ENCODE data around the gene ZNF804B. TPM values are rescaled to one million over a fixed set of nuclear protein-coding genes. Genes with fewer than 3 reads are reported as not detected.

The ZNF804B gene
- total RNA-seq, 1 experiment from 2014 or later: not detected

- Histone ChIP-seq H4K20me1 (ENCODE audit: low read length) (no peaks in the 10 kb centered on the region), H3K9ac (ENCODE audit: low read length) (no peak overlapping the region), H3K4me2 (ENCODE audit: low read length) (no peak overlapping the region), H3K4me3 (ENCODE audit: low read length) (no peak overlapping the region), H3K27me3 (ENCODE audit: low read length) (no peaks in the 10 kb centered on the region), H2AFZ (ENCODE audit: low read length) (no peak overlapping the region), H3K4me1 (ENCODE audit: insufficient read depth, low read length) (peaks cover 16% of the 10 kb centered on the region), H3K79me2 (ENCODE audit: low read length) (no peaks in the 10 kb centered on the region), H3K27ac (ENCODE audit: low read length) (peak overlapping the region; percentile 68), H3K36me3 (ENCODE audit: low read depth, low read length) (no peaks in the 10 kb centered on the region; the same call in 1 of the 2 replicates), H3K9me3 (ENCODE audit: low read length) (no peaks in the 10 kb centered on the region), H3F3A (ENCODE audit: low read length, unreplicated experiment) (no peaks in the 10 kb centered on the region), H3K9me2 (replicated peaks; ENCODE audit: low read length) (no peaks in the 10 kb centered on the region)
- DNase-seq (peak; percentile 62), ATAC-seq (peak; percentile 93)
- intact Hi-C loops (cut with micrococcal nuclease): loop anchor here (5.0 kb wide), 1 partner anchor 143 kb away; no protein-coding TSS in a partner anchor
- no peak for TF ChIP-seq CTCF (conservative IDR thresholded peaks at IDR 0.05; ENCODE audit: low read depth, low read length)
- TF ChIP-seq EZH2phosphoT487 (IDR thresholded peaks at IDR 0.05; ENCODE audit: borderline replicate concordance, low read length): no peak
- TF ChIP-seq EZH2 (IDR thresholded peaks at IDR 0.05; ENCODE audit: low read length, unreplicated experiment): no peak
- ChIA-PET CTCF (no interaction called here), POLR2A (ENCODE audit: unreplicated experiment) (no interaction called here)
- BruUV-seq (replicated peaks): no TSS peak
Measured at GRCh38 chr7:89094269-89094668, 334.8 kb downstream of the ZNF804B start.

GRCh38 chr7:89103564-89103963 is 344.1 kb downstream of the ZNF804B start:
- POLR2A ChIA-PET (ENCODE audit: unreplicated experiment): no interaction called here
- TF ChIP-seq CTCF (conservative IDR thresholded peaks at IDR 0.05; ENCODE audit: low read depth, low read length) (no peak), EZH2phosphoT487 (IDR thresholded peaks at IDR 0.05; ENCODE audit: borderline replicate concordance, low read length) (no peak), EZH2 (IDR thresholded peaks at IDR 0.05; ENCODE audit: low read length, unreplicated experiment) (no peak)

GRCh38 chr7:89104748-89105685 is 345.5 kb downstream of the ZNF804B start:
- H3K79me2 ChIP-seq (ENCODE audit: low read length): no peaks in the 10 kb centered on the region
- BruUV-seq (replicated peaks): no TSS peak
- no peaks in the 10 kb centered on the region for H3K9me2 ChIP-seq (replicated peaks; ENCODE audit: low read length)
- 0 out of 2 replicates have a peak overlapping the region, but pooled peaks have one; percentile 26 for H2AFZ ChIP-seq (ENCODE audit: low read length)
- ATAC-seq (peak; percentile 93), DNase-seq (peak; percentile 70)
- intact Hi-C loops (cut with micrococcal nuclease): no loop called here
- no peaks in the 10 kb centered on the region for H3K9me3 ChIP-seq (ENCODE audit: low read length)
- H3F3A ChIP-seq (ENCODE audit: low read length, unreplicated experiment): no peaks in the 10 kb centered on the region
- H3K27me3 ChIP-seq (ENCODE audit: low read length): no peaks in the 10 kb centered on the region
- peaks cover 20% of the 10 kb centered on the region for H3K4me1 ChIP-seq (ENCODE audit: insufficient read depth, low read length)
- peak overlapping the region; percentile 31; the same call in 1 of the 2 replicates for H3K4me2 ChIP-seq (ENCODE audit: low read length)
- no peaks in the 10 kb centered on the region for H3K36me3 ChIP-seq (ENCODE audit: low read depth, low read length)
- H3K9ac ChIP-seq (ENCODE audit: low read length): peak overlapping the region; percentile 9; the same call in 1 of the 2 replicates
- peak overlapping the region; percentile 79 for H3K27ac ChIP-seq (ENCODE audit: low read length)
- no peak for TF ChIP-seq EZH2 (IDR thresholded peaks at IDR 0.05; ENCODE audit: low read length, unreplicated experiment)
- no peak for TF ChIP-seq CTCF (conservative IDR thresholded peaks at IDR 0.05; ENCODE audit: low read depth, low read length)
- no peak for TF ChIP-seq EZH2phosphoT487 (IDR thresholded peaks at IDR 0.05; ENCODE audit: borderline replicate concordance, low read length)
- H4K20me1 ChIP-seq (ENCODE audit: low read length): no peaks in the 10 kb centered on the region
- no peak overlapping the region for H3K4me3 ChIP-seq (ENCODE audit: low read length)
- POLR2A ChIA-PET (ENCODE audit: unreplicated experiment): no interaction called here
- CTCF ChIA-PET: no interaction called here

More at GRCh38 chr7:89103564-89103963, 344.1 kb downstream of the ZNF804B start:
- Histone ChIP-seq H4K20me1 (ENCODE audit: low read length) (no peaks in the 10 kb centered on the region), H3K4me2 (ENCODE audit: low read length) (no peak overlapping the region), H3K9ac (ENCODE audit: low read length) (no peak overlapping the region), H3K27ac (ENCODE audit: low read length) (no peak overlapping the region), H3K27me3 (ENCODE audit: low read length) (no peaks in the 10 kb centered on the region), H3F3A (ENCODE audit: low read length, unreplicated experiment) (no peaks in the 10 kb centered on the region), H3K9me3 (ENCODE audit: low read length) (no peaks in the 10 kb centered on the region), H3K36me3 (ENCODE audit: low read depth, low read length) (no peaks in the 10 kb centered on the region), H3K79me2 (ENCODE audit: low read length) (no peaks in the 10 kb centered on the region), H3K9me2 (replicated peaks; ENCODE audit: low read length) (no peaks in the 10 kb centered on the region), H3K4me3 (ENCODE audit: low read length) (no peak overlapping the region), H2AFZ (ENCODE audit: low read length) (no peak overlapping the region), H3K4me1 (ENCODE audit: insufficient read depth, low read length) (peaks cover 20% of the 10 kb centered on the region)
- no peak for ATAC-seq
- BruUV-seq (replicated peaks): no TSS peak
- intact Hi-C loops (cut with micrococcal nuclease): no loop called here
- CTCF ChIA-PET: no interaction called here
- no peak for DNase-seq
